K562 (cell line): ENCODE measurements around the gene PTP4A2. TPM values are rescaled to one million over a fixed set of nuclear protein-coding genes. Genes with fewer than 3 reads are reported as not detected.

Source experiments
- CLOCK ChIP-seq: fragments of 250-450 bp; sonication (Bioruptor Pico); IDR thresholded peaks from 2 replicates; pipeline ENCODE4 v1.4.0; 2020; ENCODE audit warnings: mild to moderate bottlenecking, moderate library complexity, borderline replicate concordance
- CREBBP ChIP-seq: IDR thresholded peaks from one replicate; pipeline ENCODE4 v1.6.1; 2012; ENCODE audit warnings: low read depth, mild to moderate bottlenecking, control low read depth, inconsistent platforms, low read length
- NUFIP1 ChIP-seq: fragments of 450-650 bp; IDR thresholded peaks from 2 replicates; pipeline ENCODE4 v1.6.1; 2018; ENCODE audit not compliant: partially characterized antibody
- POLR2H ChIP-seq: IDR thresholded peaks from 2 replicates; pipeline ENCODE4 v1.6.1; 2016; ENCODE audit warnings: missing genetic modification characterization, low read depth, mild to moderate bottlenecking, control low read depth, missing compliant biosample characterization, moderate library complexity
- ZFPM2 ChIP-seq: fragments of 250-450 bp; sonication (Bioruptor Pico); IDR thresholded peaks from 2 replicates; pipeline ENCODE4 v1.5.1; 2022; ENCODE audit warnings: mild to moderate bottlenecking
- polyA plus RNA-seq, 8 experiments: library from polyadenylated mRNA; depleted of rRNA in 4 of 8; stranded (reverse) in 5 of 8; unstranded in 3 of 8; fragments of >200 nt; fragmentation: Nextera tagmentation in 2 of 8; fragmentation: Illumina TruSeq in 1 of 8; extraction: Ambion mirVana in 2 of 8; extraction: Trizol in 1 of 8; gene quantifications; 2 replicates each; pipeline versions ENCODE4 v1.2.1 to v1.2.3, GENCODE V29; 2011 to 2014; ENCODE audit warnings: inconsistent platforms in 1 of 8, missing spikeins in 1 of 8
- total RNA-seq, 7 experiments: library from RNA; depleted of rRNA in 6 of 7; stranded (reverse); fragments of >200 nt in 6 of 7; fragmentation: Illumina TruSeq in 2 of 7; extraction: Trizol in 2 of 7; gene quantifications; 2 replicates each; pipeline versions ENCODE4 v1.2.1 to v1.2.3, GENCODE V29; 2011 to 2021; ENCODE audit warnings: low replicate concordance in 1 of 7
- TF ChIP-seq, protein P1 (sequence below), 2 experiments: fragments of 450-650 bp; IDR thresholded peaks; 2 replicates each; pipeline ENCODE4 v1.6.1; 2016; ENCODE audit warnings: mild to moderate bottlenecking in 2 of 2, borderline replicate concordance in 1 of 2, low read depth in 1 of 2, moderate library complexity in 1 of 2
- TF ChIP-seq, protein P2 (sequence below): fragments of 450-650 bp; IDR thresholded peaks from 2 replicates; pipeline ENCODE4 v1.7.1; 2018; ENCODE audit warnings: mild to moderate bottlenecking, low read depth; ENCODE audit not compliant: partially characterized antibody
- TF ChIP-seq, protein P3 (sequence below): sonication (generic); formaldehyde crosslinking; IDR thresholded peaks from 2 replicates; pipeline ENCODE4 v1.8.1; 2022; ENCODE audit warnings: missing genetic modification reagents

Gene PTP4A2
- total and polyA plus RNA-seq, 9 of the 15 experiments (the other 6 are each of a cell fraction or from before 2014, with no cell fraction given) = 197 to 870 (median 480) TPM

- TF ChIP-seq, protein P1, sequence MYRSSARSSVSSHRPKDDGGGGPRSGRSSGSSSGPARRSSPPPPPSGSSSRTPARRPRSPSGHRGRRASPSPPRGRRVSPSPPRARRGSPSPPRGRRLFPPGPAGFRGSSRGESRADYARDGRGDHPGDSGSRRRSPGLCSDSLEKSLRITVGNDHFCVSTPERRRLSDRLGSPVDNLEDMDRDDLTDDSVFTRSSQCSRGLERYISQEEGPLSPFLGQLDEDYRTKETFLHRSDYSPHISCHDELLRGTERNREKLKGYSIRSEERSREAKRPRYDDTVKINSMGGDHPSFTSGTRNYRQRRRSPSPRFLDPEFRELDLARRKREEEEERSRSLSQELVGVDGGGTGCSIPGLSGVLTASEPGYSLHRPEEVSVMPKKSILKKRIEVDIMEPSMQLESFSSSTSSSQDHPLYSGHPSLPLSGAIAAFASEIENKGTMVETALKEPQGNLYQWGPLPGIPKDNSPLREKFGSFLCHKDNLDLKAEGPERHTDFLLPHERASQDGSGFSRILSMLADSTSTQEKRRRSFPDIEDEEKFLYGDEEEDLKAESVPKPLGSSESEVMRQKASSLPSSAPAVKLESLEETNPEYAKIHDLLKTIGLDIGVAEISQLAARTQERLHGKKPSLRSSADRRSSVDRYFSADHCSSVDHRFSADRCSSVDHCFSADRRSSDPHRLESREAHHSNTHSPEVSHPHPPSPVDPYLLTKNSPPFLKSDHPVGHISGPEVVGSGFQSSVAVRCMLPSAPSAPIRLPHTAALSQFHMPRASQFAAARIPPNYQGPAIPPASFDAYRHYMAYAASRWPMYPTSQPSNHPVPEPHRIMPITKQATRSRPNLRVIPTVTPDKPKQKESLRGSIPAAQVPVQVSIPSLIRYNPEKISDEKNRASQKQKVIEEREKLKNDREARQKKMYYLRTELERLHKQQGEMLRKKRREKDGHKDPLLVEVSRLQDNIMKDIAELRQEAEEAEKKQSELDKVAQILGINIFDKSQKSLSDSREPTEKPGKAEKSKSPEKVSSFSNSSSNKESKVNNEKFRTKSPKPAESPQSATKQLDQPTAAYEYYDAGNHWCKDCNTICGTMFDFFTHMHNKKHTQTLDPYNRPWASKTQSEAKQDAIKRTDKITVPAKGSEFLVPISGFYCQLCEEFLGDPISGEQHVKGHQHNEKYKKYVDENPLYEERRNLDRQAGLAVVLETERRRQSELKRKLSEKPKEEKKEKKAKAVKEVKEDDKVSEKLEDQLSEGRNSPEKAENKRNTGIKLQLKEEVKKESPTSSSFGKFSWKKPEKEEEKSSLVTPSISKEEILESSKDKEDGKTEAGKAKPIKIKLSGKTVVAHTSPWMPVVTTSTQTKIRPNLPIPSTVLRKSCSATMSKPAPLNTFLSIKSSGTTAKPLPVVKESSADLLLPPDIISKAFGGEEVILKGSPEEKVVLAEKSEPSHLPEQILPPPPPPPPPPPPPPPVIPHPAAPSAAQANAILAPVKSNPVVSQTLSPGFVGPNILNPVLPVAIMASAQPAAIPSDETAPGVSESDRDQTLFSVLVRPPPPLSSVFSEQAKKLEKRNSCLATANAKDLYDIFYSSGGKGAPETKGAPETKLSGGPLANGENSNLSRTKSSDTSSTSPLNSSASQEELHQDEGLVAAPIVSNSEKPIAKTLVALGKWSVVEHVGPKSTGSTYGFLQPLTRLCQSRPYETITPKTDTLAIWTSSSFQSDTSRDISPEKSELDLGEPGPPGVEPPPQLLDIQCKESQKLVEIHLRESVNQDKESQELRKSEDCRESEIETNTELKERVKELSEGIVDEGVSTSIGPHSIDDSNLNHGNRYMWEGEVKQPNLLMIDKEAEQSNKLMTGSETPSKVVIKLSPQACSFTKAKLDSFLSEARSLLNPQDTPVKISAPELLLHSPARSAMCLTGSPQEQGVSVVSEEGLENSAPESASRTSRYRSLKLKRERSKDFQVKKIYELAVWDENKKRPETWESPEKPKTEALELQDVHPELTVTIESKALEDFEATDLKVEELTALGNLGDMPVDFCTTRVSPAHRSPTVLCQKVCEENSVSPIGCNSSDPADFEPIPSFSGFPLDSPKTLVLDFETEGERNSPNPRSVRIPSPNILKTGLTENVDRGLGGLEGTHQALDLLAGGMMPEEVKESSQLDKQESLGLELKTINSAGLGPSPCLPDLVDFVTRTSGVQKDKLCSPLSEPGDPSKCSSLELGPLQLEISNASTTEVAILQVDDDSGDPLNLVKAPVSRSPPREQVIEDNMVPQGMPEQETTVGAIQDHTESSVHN (IDR thresholded peaks at IDR 0.05; ENCODE audit: borderline replicate concordance in 1 of 2, low read depth in 1 of 2) = peak in 1 of 2 experiments; percentile 61; a peak in 2 of 4 replicates
- TF ChIP-seq CREBBP (no peak), ZFPM2 (CRISPR knock-in tag) (no peak), POLR2H (tag) (no peak), NUFIP1 (peak; percentile 12), CLOCK (no peak)
- TF ChIP-seq, protein P2, sequence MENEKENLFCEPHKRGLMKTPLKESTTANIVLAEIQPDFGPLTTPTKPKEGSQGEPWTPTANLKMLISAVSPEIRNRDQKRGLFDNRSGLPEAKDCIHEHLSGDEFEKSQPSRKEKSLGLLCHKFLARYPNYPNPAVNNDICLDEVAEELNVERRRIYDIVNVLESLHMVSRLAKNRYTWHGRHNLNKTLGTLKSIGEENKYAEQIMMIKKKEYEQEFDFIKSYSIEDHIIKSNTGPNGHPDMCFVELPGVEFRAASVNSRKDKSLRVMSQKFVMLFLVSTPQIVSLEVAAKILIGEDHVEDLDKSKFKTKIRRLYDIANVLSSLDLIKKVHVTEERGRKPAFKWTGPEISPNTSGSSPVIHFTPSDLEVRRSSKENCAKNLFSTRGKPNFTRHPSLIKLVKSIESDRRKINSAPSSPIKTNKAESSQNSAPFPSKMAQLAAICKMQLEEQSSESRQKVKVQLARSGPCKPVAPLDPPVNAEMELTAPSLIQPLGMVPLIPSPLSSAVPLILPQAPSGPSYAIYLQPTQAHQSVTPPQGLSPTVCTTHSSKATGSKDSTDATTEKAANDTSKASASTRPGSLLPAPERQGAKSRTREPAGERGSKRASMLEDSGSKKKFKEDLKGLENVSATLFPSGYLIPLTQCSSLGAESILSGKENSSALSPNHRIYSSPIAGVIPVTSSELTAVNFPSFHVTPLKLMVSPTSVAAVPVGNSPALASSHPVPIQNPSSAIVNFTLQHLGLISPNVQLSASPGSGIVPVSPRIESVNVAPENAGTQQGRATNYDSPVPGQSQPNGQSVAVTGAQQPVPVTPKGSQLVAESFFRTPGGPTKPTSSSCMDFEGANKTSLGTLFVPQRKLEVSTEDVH = no peak
- TF ChIP-seq, protein P3, sequence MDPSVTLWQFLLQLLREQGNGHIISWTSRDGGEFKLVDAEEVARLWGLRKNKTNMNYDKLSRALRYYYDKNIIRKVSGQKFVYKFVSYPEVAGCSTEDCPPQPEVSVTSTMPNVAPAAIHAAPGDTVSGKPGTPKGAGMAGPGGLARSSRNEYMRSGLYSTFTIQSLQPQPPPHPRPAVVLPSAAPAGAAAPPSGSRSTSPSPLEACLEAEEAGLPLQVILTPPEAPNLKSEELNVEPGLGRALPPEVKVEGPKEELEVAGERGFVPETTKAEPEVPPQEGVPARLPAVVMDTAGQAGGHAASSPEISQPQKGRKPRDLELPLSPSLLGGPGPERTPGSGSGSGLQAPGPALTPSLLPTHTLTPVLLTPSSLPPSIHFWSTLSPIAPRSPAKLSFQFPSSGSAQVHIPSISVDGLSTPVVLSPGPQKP (CRISPR knock-in tag) = no peak
Observed at GRCh38 chr1:31957701-31958674, 19.8 kb upstream of the PTP4A2 start (continued).
